MCF 10A (cell line): ENCODE results near the gene ATF5. TPM values are rescaled to one million over a fixed set of nuclear protein-coding genes. Genes with fewer than 3 reads are reported as not detected.

Experiments
- BruUV-seq: library from RNA; stranded (reverse); fragments of 400-500 nt; replicated peaks from 2 replicates; lab custom pipeline; 2021; lab: Mats Ljungman, UMichigan
- CTCF ChIA-PET: fragments of 300-600 bp; sonication (Branson Sonifier 250); formaldehyde crosslinking; extraction: SDS; loops from one replicate; lab custom pipeline; 2021; ENCODE audit warnings: antibody characterized with exemption, inconsistent platforms; lab: Yijun Ruan, JAX
- POLR2A ChIA-PET: fragments of 300-600, 350-650 bp; sonication (Branson Sonifier 250); formaldehyde crosslinking; extraction: SDS; loops from one replicate; lab custom pipeline; 2020; ENCODE audit warnings: antibody characterized with exemption, inconsistent platforms; lab: Yijun Ruan, JAX
- DNase-seq: peaks from one replicate; pipeline ENCODE4 v3.0.0-alpha.2; 2018; ENCODE audit not compliant: unreplicated experiment
- H3K27ac Mint-ChIP-seq: one replicate; pipeline ENCODE4 v1.8.0; 2022; ENCODE audit warnings: mild to moderate bottlenecking, low read depth, mixed read lengths; ENCODE audit not compliant: unreplicated experiment
- H3K27me3 Mint-ChIP-seq: one replicate; pipeline ENCODE4 v1.8.0; 2022; ENCODE audit warnings: mixed read lengths; ENCODE audit not compliant: insufficient read depth, unreplicated experiment
- H3K36me3 Mint-ChIP-seq: one replicate; pipeline ENCODE4 v1.8.0; 2022; ENCODE audit warnings: mild to moderate bottlenecking, moderate library complexity, mixed read lengths; ENCODE audit not compliant: insufficient read depth, unreplicated experiment
- H3K4me1 Mint-ChIP-seq: one replicate; pipeline ENCODE4 v1.8.0; 2022; ENCODE audit warnings: mixed read lengths; ENCODE audit not compliant: insufficient read depth, unreplicated experiment
- H3K4me3 Mint-ChIP-seq: one replicate; pipeline ENCODE4 v1.8.0; 2022; ENCODE audit warnings: mild to moderate bottlenecking, moderate library complexity, mixed read lengths; ENCODE audit not compliant: unreplicated experiment
- H3K9me3 Mint-ChIP-seq: one replicate; pipeline ENCODE4 v1.8.0; 2022; ENCODE audit warnings: mixed read lengths; ENCODE audit not compliant: unreplicated experiment
- CTCF ChIP-seq: fragments of 200-600 bp; IDR thresholded peaks from one replicate; pipeline ENCODE4 v1.8.0; 2022; ENCODE audit warnings: antibody characterized with exemption, mild to moderate bottlenecking; ENCODE audit not compliant: unreplicated experiment
- intact Hi-C: fragments of 100-400 bp; cut with micrococcal nuclease; formaldehyde crosslinking; loops from 2 replicates; pipeline ENCODE4 v1.14.1; 2022
- total RNA-seq: library from RNA; stranded (reverse); gene quantifications from 2 replicates; pipeline ENCODE4 v1.2.3, GENCODE V29; 2022

ATF5 gene
- total RNA-seq, 1 experiment from 2014 or later, result 23.7 TPM

GRCh38 chr19:49881186-49881585 is 47.8 kb upstream of the ATF5 start:
- Mint-ChIP-seq H3K9me3 (no peaks in the 10 kb centered on the region), H3K27ac (no peak overlapping the region), H3K4me1 (peaks cover 4% of the 10 kb centered on the region), H3K4me3 (no peak overlapping the region), H3K27me3 (no peaks in the 10 kb centered on the region), H3K36me3 (peaks cover 78% of the 10 kb centered on the region)
- ChIA-PET CTCF (interaction anchor here (0.7 kb wide), 1 partner anchor 69 kb away, joined by 3 read pairs; no protein-coding TSS in a partner anchor), POLR2A (no interaction called here)
- intact Hi-C loops, result no loop called here
- no peak for TF ChIP-seq CTCF
- DNase-seq, result no peak
- no TSS peak for BruUV-seq

GRCh38 chr19:49881672-49882394 is 47.2 kb upstream of the ATF5 start:
- ChIA-PET CTCF (interaction anchor here (0.6 kb wide), 1 partner anchor 1215 kb away, joined by 3 read pairs; no protein-coding TSS in a partner anchor), POLR2A (no interaction called here)
- intact Hi-C loops, result no loop called here
- Mint-ChIP-seq H3K4me3 (no peak overlapping the region), H3K27me3 (no peaks in the 10 kb centered on the region), H3K27ac (no peak overlapping the region), H3K9me3 (no peaks in the 10 kb centered on the region), H3K36me3 (peaks cover 82% of the 10 kb centered on the region), H3K4me1 (peaks cover 4% of the 10 kb centered on the region)
- BruUV-seq, result no TSS peak
- no peak for TF ChIP-seq CTCF
- DNase-seq, result no peak

GRCh38 chr19:49882643-49883042 is 46.4 kb upstream of the ATF5 start:
- BruUV-seq, result no TSS peak
- intact Hi-C loops, result no loop called here
- no peak for TF ChIP-seq CTCF
- Mint-ChIP-seq H3K4me3 (no peak overlapping the region), H3K4me1 (peaks cover 4% of the 10 kb centered on the region), H3K27ac (no peak overlapping the region), H3K36me3 (peaks cover 82% of the 10 kb centered on the region), H3K9me3 (no peaks in the 10 kb centered on the region), H3K27me3 (no peaks in the 10 kb centered on the region)
- no peak for DNase-seq
- ChIA-PET POLR2A (no interaction called here), CTCF (interaction anchor here (0.6 kb wide), 1 partner anchor 17 kb away, joined by 3 read pairs; no protein-coding TSS in a partner anchor)

- CTCF ChIA-PET, result interaction anchor here (0.6 kb wide), 1 partner anchor 18 kb away, joined by 3 read pairs; no protein-coding TSS in a partner anchor
- DNase-seq, result no peak
- no peak overlapping the region for H3K27ac Mint-ChIP-seq
- TF ChIP-seq CTCF, result no peak
- POLR2A ChIA-PET, result no interaction called here
- no peaks in the 10 kb centered on the region for H3K27me3 Mint-ChIP-seq
- H3K36me3 Mint-ChIP-seq, result peaks cover 79% of the 10 kb centered on the region
- H3K4me1 Mint-ChIP-seq, result peaks cover 4% of the 10 kb centered on the region
- H3K9me3 Mint-ChIP-seq, result no peaks in the 10 kb centered on the region
- no TSS peak for BruUV-seq
- no peak overlapping the region for H3K4me3 Mint-ChIP-seq
- intact Hi-C loops, result no loop called here
Measured at GRCh38 chr19:49883094-49883493, 45.9 kb upstream of the ATF5 start.
